ENCODE measurements around the gene EVPL. TPM values are rescaled to one million over a fixed set of nuclear protein-coding genes. Genes with fewer than 3 reads are reported as not detected.

The EVPL gene
- total RNA-seq, 3 donors from 2014 or later: 1.6 to 8.0 (median 3.9) TPM

DNA sequence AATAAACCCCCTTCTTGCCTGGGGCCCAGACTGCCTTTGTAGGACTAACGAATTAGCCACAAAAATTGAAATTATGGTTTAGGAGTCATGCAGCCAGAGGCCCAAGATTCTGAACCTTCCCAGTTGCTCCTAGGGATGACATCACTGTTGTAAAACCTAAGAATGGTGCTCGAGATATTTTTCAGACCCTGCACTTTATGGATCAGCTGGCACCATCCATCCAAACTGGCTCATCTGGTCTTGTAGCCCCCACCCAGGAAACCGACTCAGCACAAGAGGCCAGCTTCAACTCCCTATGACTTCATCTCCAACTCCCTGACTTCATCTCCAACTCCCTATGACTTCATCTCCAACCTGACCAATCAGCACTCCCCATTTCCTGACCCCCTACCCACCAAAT, 10.9 kb upstream of the EVPL start:
- TF ChIP-seq POLR2A (IDR thresholded peaks at IDR 0.05) (no peak), POLR2AphosphoS5 (IDR thresholded peaks at IDR 0.05) (no peak)
- TF ChIP-seq, protein P1, sequence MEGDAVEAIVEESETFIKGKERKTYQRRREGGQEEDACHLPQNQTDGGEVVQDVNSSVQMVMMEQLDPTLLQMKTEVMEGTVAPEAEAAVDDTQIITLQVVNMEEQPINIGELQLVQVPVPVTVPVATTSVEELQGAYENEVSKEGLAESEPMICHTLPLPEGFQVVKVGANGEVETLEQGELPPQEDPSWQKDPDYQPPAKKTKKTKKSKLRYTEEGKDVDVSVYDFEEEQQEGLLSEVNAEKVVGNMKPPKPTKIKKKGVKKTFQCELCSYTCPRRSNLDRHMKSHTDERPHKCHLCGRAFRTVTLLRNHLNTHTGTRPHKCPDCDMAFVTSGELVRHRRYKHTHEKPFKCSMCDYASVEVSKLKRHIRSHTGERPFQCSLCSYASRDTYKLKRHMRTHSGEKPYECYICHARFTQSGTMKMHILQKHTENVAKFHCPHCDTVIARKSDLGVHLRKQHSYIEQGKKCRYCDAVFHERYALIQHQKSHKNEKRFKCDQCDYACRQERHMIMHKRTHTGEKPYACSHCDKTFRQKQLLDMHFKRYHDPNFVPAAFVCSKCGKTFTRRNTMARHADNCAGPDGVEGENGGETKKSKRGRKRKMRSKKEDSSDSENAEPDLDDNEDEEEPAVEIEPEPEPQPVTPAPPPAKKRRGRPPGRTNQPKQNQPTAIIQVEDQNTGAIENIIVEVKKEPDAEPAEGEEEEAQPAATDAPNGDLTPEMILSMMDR (IDR thresholded peaks at IDR 0.05): no peak
- no peaks in the 10 kb centered on the region for H3K27me3 ChIP-seq
- H3K9me3 ChIP-seq: no peaks in the 10 kb centered on the region
- DNase-seq (ENCODE audit: low spot score in 2 of 2): no peak
- no peak overlapping the region for H3K4me3 ChIP-seq
- intact Hi-C loops (cut with DNase I; ENCODE audit: low total_unique reads): no loop called here
- no peak overlapping the region for H3K27ac ChIP-seq
- no peaks in the 10 kb centered on the region for H3K4me1 ChIP-seq
- peaks cover 16% of the 10 kb centered on the region for H3K36me3 ChIP-seq

DNA sequence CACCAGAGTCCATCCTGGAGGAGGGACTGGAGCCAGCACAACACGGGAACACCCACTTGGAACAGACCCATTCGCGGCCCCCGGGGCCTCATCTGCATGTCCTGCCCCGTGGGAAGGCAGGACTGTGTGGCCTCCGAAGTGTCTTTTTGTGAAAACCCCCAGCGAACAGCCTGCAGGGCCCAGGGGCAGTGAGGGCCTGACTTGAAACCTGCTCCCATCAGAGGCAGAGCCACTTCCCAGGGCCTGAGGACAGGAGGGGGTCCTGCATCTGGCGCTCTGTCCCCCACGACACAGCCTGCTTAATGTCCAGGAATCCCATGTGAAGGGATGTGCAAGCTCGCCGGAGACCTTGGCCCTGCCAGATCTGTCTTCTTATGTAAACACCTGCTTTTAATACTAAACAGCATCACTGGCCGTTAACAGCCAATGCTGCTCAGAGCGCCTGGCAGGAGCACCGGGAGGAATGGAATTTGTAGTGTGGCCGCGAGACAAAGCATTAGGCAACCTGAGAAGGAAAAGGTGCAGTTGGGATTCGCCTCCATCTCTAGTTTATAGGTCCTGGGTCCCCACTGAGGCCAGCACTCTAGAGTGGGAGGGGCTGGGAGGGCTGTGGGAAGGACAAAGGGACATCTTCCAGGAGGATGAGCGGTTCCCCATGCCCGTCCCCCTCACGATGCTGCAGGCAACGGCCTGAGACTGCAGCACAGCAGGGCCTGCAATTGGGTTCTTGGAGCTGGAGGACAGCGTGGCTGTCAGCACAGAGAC, 9.6 kb upstream of the EVPL start:
- Histone ChIP-seq H3K4me3 (no peak overlapping the region), H3K4me1 (no peaks in the 10 kb centered on the region), H3K9me3 (no peaks in the 10 kb centered on the region), H3K36me3 (peaks cover 14% of the 10 kb centered on the region), H3K27ac (no peak overlapping the region), H3K27me3 (no peaks in the 10 kb centered on the region)
- DNase-seq (ENCODE audit: low spot score in 2 of 2): no peak
- intact Hi-C loops (cut with DNase I; ENCODE audit: low total_unique reads): no loop called here
- TF ChIP-seq POLR2A (IDR thresholded peaks at IDR 0.05): no peak
- TF ChIP-seq POLR2AphosphoS5 (IDR thresholded peaks at IDR 0.05): no peak
- TF ChIP-seq, protein P1 (IDR thresholded peaks at IDR 0.05): no peak

DNA sequence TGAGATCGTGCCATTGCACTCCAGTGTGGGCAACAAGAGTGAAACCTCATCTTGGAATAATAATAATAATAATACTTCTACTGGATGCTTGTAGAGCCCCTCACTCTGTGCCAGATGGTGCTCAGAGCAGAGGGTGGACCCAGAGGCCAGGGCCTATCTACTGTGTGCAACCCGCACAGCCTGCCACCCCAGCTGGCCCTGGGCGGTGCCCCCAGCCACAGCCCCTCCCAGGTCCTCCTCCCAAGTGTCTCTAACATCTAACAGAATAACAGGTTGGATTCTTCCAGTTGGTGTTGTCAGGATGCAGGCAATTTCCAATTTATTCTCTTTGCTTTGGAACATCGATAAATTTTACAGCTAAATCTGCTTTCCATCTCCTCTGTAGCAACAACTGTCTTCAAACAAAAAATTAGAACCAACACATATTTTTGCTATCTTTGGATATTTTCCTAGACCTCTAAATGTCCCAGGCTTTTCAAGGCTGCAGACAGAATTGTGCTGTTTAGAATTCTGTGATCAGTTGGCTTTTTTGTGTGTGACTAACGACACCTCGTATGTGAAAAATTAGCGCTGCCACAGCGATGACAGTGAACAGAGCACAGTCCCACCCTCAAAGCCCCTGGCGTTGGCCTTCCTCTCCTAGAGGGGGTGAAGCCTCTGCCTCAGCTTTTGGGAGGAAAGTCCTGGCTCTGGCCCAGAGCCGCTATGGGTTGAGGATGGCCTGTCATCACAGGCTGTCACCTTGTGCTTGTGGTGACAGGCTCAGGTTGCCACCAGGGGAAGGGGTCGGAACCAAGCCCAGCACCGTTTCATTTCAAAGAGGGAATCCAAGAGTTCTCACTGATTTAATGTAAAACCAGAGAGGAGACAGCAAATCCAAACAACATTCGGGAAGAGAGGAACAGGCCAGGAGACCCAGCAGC, 7.6 kb upstream of the EVPL start:
- Histone ChIP-seq H3K4me3 (no peak overlapping the region), H3K4me1 (no peaks in the 10 kb centered on the region), H3K9me3 (no peaks in the 10 kb centered on the region), H3K27me3 (no peaks in the 10 kb centered on the region), H3K36me3 (no peaks in the 10 kb centered on the region), H3K27ac (no peak overlapping the region)
- DNase-seq (ENCODE audit: low spot score in 2 of 2): no peak
- intact Hi-C loops (cut with DNase I; ENCODE audit: low total_unique reads): no loop called here
- TF ChIP-seq, protein P1 (IDR thresholded peaks at IDR 0.05): no peak
- TF ChIP-seq POLR2AphosphoS5 (IDR thresholded peaks at IDR 0.05) (no peak), POLR2A (IDR thresholded peaks at IDR 0.05) (no peak)

DNA sequence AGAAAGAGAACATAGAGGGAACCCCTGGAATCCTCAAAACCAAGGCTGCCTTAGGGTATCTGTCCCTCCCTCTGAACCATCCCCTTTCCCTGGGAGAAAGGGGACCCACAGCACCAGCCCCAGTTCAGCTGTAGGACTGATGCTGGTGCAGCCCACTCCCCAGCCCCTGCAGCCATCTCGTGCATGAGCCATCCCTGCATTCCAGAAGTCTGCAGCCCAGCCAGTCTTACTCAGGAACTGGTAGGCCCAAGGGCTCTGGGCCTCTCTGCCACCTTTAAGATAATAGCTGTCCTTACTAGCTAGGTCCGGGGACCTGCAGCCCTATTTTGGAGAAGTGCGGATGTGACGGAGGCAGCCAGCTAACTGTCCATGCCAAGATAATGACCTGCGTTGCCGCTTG, 6.0 kb upstream of the EVPL start:
- Histone ChIP-seq H3K4me1 (no peaks in the 10 kb centered on the region), H3K27ac (no peak overlapping the region), H3K36me3 (no peaks in the 10 kb centered on the region), H3K4me3 (no peak overlapping the region), H3K9me3 (no peaks in the 10 kb centered on the region), H3K27me3 (no peaks in the 10 kb centered on the region)
- TF ChIP-seq POLR2AphosphoS5 (IDR thresholded peaks at IDR 0.05) (no peak), POLR2A (IDR thresholded peaks at IDR 0.05) (no peak)
- TF ChIP-seq, protein P1 (IDR thresholded peaks at IDR 0.05): no peak
- no peak for DNase-seq (ENCODE audit: low spot score in 2 of 2)
- intact Hi-C loops (cut with DNase I; ENCODE audit: low total_unique reads): no loop called here

GRCh38 chr17:76032780-76033108, 5.6 kb upstream of the EVPL start:
- no peak for DNase-seq (ENCODE audit: low spot score in 2 of 2)
- H3K27ac ChIP-seq: no peak overlapping the region
- no peaks in the 10 kb centered on the region for H3K4me1 ChIP-seq
- no peaks in the 10 kb centered on the region for H3K9me3 ChIP-seq
- H3K27me3 ChIP-seq: no peaks in the 10 kb centered on the region
- H3K36me3 ChIP-seq: no peaks in the 10 kb centered on the region
- TF ChIP-seq POLR2A (IDR thresholded peaks at IDR 0.05): no peak
- TF ChIP-seq, protein P1 (IDR thresholded peaks at IDR 0.05): no peak
- no peak for TF ChIP-seq POLR2AphosphoS5 (IDR thresholded peaks at IDR 0.05)
- intact Hi-C loops (cut with DNase I; ENCODE audit: low total_unique reads): no loop called here
- H3K4me3 ChIP-seq: no peak overlapping the region
